ENCODE results near the gene BLVRA.

DNA sequence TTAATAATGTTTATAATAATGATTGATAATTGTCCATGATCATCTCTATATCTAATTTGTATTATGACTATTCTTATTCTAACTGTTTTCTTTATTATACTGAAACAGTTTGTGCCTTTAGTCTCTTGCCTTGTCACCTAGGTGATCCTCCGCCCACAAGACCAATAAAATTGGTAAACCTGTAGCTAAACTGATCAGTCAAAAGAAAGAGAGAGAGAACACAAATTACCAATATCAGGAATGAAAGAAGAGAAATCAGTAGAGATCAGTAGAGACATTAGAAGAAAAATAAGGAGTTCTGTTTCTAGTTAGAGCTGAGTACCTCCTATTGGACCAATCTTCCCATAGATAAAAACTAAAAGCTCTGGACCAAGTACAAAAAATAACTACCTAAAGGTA is 23.1 kb upstream of the BLVRA start:
- TF ChIP-seq, protein P1, sequence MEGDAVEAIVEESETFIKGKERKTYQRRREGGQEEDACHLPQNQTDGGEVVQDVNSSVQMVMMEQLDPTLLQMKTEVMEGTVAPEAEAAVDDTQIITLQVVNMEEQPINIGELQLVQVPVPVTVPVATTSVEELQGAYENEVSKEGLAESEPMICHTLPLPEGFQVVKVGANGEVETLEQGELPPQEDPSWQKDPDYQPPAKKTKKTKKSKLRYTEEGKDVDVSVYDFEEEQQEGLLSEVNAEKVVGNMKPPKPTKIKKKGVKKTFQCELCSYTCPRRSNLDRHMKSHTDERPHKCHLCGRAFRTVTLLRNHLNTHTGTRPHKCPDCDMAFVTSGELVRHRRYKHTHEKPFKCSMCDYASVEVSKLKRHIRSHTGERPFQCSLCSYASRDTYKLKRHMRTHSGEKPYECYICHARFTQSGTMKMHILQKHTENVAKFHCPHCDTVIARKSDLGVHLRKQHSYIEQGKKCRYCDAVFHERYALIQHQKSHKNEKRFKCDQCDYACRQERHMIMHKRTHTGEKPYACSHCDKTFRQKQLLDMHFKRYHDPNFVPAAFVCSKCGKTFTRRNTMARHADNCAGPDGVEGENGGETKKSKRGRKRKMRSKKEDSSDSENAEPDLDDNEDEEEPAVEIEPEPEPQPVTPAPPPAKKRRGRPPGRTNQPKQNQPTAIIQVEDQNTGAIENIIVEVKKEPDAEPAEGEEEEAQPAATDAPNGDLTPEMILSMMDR (IDR thresholded peaks at IDR 0.05), result no peak
- no peak for TF ChIP-seq POLR2A (IDR thresholded peaks at IDR 0.05)
- TF ChIP-seq POLR2AphosphoS5 (IDR thresholded peaks at IDR 0.05), result no peak
- TF ChIP-seq EP300 (IDR thresholded peaks at IDR 0.05), result no peak

Measured in upper lobe of left lung (tissue), 4 donors.